HG03097 (cell line): ENCODE data around the gene HNF1A.

ENCODE experiments used
- ATAC-seq: cut with Tn5 transposase; IDR thresholded peaks from one replicate; pipeline ENCODE4 v1.9.1; 2021; ENCODE audit not compliant: unreplicated experiment, low FRiP score

HNF1A gene

GRCh38 chr12:121008347-121009098, 30.2 kb downstream of the HNF1A start:
- no peak for ATAC-seq

- no peak for ATAC-seq
Observed at GRCh38 chr12:121009741-121010140, 31.4 kb downstream of the HNF1A start.

- ATAC-seq, result no peak
Observed at GRCh38 chr12:121010860-121011259, 32.5 kb downstream of the HNF1A start.

- no peak for ATAC-seq
Observed at GRCh38 chr12:121011820-121012219, 33.5 kb downstream of the HNF1A start.

- no peak for ATAC-seq
Observed at GRCh38 chr12:121013715-121014114, 35.4 kb downstream of the HNF1A start.

- peak; percentile 91 for ATAC-seq
Observed at GRCh38 chr12:121015825-121016766, 37.8 kb downstream of the HNF1A start, which contains the start of gene C12orf43. Gene C12orf43, minus strand, starts transcription at chr12:121016487. Its CDS starts 13 bp downstream, at chr12:121016474.

GRCh38 chr12:121017966-121018491, 39.7 kb downstream of the HNF1A start:
- no peak for ATAC-seq

GRCh38 chr12:121018860-121019617, 40.7 kb downstream of the HNF1A start:
- ATAC-seq, result no peak

- no peak for ATAC-seq
Observed at GRCh38 chr12:121021754-121022153, 43.4 kb downstream of the HNF1A start.

- ATAC-seq, result no peak
Observed at GRCh38 chr12:121022713-121023112, 44.4 kb downstream of the HNF1A start.

GRCh38 chr12:121023799-121024198, 45.5 kb downstream of the HNF1A start:
- ATAC-seq, result no peak

GRCh38 chr12:121025442-121026226, 47.3 kb downstream of the HNF1A start:
- no peak for ATAC-seq

GRCh38 chr12:121026274-121027045, 48.1 kb downstream of the HNF1A start:
- ATAC-seq, result no peak

GRCh38 chr12:121030576-121031212, 52.4 kb downstream of the HNF1A start:
- no peak for ATAC-seq

- no peak for ATAC-seq
Observed at GRCh38 chr12:121033625-121034349, 55.4 kb downstream of the HNF1A start.

GRCh38 chr12:121034616-121035305, 56.4 kb downstream of the HNF1A start:
- no peak for ATAC-seq

- ATAC-seq, result no peak
Observed at GRCh38 chr12:121036810-121037326, 58.5 kb downstream of the HNF1A start.
